ENCODE measurements around the gene CD99L2. TPM values are rescaled to one million over a fixed set of nuclear protein-coding genes. Genes with fewer than 3 reads are reported as not detected.
"Not testable (repeated sequence)": the region's sequence is repeated elsewhere in the genome, so short reads cannot be mapped to it uniquely, and the experiment has no call there.

Gene CD99L2
- total and polyA plus RNA-seq, 4 donors: 9.7 to 39.8 (median 23.8) TPM

- TF ChIP-seq ZBTB33 (IDR thresholded peaks at IDR 0.05) (no peak), EGR1 (IDR thresholded peaks at IDR 0.05; ENCODE audit: low read depth in 2 of 2) (no peak), YY1 (IDR thresholded peaks at IDR 0.05) (no peak)
Observed at GRCh38 chrX:150879855-150880807, 18.3 kb downstream of the CD99L2 start (continued).

GRCh38 chrX:150875621-150876020 lies 22.8 kb downstream of the CD99L2 start:
- WGBS: 97% methylated on average over 2 of the region's 2 CpGs
- H3K36me3 ChIP-seq (ENCODE audit: control insufficient read depth in 4 of 4, insufficient read depth in 3 of 4, low read depth in 1 of 4, low read length in 3 of 4); H3K4me1 ChIP-seq (ENCODE audit: control insufficient read depth in 4 of 4, insufficient read depth in 4 of 4, low read length in 3 of 4); H3K27me3 ChIP-seq (ENCODE audit: control insufficient read depth in 4 of 4, insufficient read depth in 4 of 4, low read length in 3 of 4); H3K27ac ChIP-seq (ENCODE audit: low read depth in 1 of 2, low read length in 2 of 2); DNase-seq (ENCODE audit: low spot score); H3K4me3 ChIP-seq (ENCODE audit: low read depth in 1 of 3, low read length in 3 of 3); H3K9me3 ChIP-seq (ENCODE audit: control insufficient read depth in 4 of 4, low read length in 3 of 4); H3K9ac ChIP-seq (ENCODE audit: low read depth in 1 of 2, low read length in 2 of 2): not testable (repeated sequence)

- Histone ChIP-seq H3K4me3 (ENCODE audit: low read depth in 1 of 3, low read length in 3 of 3) (no peak overlapping the region), H3K9me3 (ENCODE audit: control insufficient read depth in 4 of 4, low read length in 3 of 4) (no peaks in the 10 kb centered on the region), H3K27ac (ENCODE audit: low read depth in 1 of 2, low read length in 2 of 2) (no peak overlapping the region), H3K9ac (ENCODE audit: low read depth in 1 of 2, low read length in 2 of 2) (no peak overlapping the region), H3K36me3 (ENCODE audit: control insufficient read depth in 4 of 4, insufficient read depth in 3 of 4, low read depth in 1 of 4, low read length in 3 of 4) (no peaks in the 10 kb centered on the region), H3K4me1 (ENCODE audit: control insufficient read depth in 4 of 4, insufficient read depth in 4 of 4, low read length in 3 of 4) (peaks cover 0 to 2% (median 0%) of the 10 kb centered on the region in 4 donors), H3K27me3 (ENCODE audit: control insufficient read depth in 4 of 4, insufficient read depth in 4 of 4, low read length in 3 of 4) (no peaks in the 10 kb centered on the region)
- no peak for DNase-seq (ENCODE audit: low spot score)
- 95% methylated on average over 5 of the region's 5 CpGs for WGBS
- TF ChIP-seq JUND (IDR thresholded peaks at IDR 0.05) (no peak), CTCF (IDR thresholded peaks at IDR 0.05; ENCODE audit: low read depth, low read length, missing input control) (no peak), MAX (IDR thresholded peaks at IDR 0.05) (no peak), FOXA1 (IDR thresholded peaks at IDR 0.05) (no peak), EGR1 (IDR thresholded peaks at IDR 0.05; ENCODE audit: low read depth in 2 of 2) (no peak), FOXA2 (IDR thresholded peaks at IDR 0.05) (no peak), REST (IDR thresholded peaks at IDR 0.05) (no peak), ATF3 (IDR thresholded peaks at IDR 0.05) (no peak)
Observed at GRCh38 chrX:150874448-150874847, 24.0 kb downstream of the CD99L2 start.
